HG03045 (cell line): ENCODE data around the gene CSNK2A1.

Experiments used
- ATAC-seq: cut with Tn5 transposase; IDR thresholded peaks from one replicate; pipeline ENCODE4 v1.9.1; 2021; ENCODE audit warnings: mild to moderate bottlenecking, moderate library complexity; ENCODE audit not compliant: unreplicated experiment

Gene CSNK2A1

GRCh38 chr20:433300-433975 is 110.2 kb downstream of the CSNK2A1 start:
- peak; percentile 77 for ATAC-seq

- ATAC-seq = no peak
These were observed 110.8 kb downstream of the CSNK2A1 start for GRCh38 chr20:432677-433299.

GRCh38 chr20:432208-432607 is 111.4 kb downstream of the CSNK2A1 start:
- ATAC-seq = no peak

GRCh38 chr20:431012-431904 is 112.3 kb downstream of the CSNK2A1 start:
- ATAC-seq = no peak

- no peak for ATAC-seq
These were observed 113.2 kb downstream of the CSNK2A1 start for GRCh38 chr20:430091-430999.

- no peak for ATAC-seq
These were observed 114.9 kb downstream of the CSNK2A1 start for GRCh38 chr20:428658-429200.

- no peak for ATAC-seq
These were observed 115.5 kb downstream of the CSNK2A1 start for GRCh38 chr20:427849-428657.

GRCh38 chr20:427401-427800 is 116.2 kb downstream of the CSNK2A1 start:
- no peak for ATAC-seq

GRCh38 chr20:426566-426965 is 117.0 kb downstream of the CSNK2A1 start:
- ATAC-seq = no peak
